Measurements from ENCODE around the gene FAN1.

DNA sequence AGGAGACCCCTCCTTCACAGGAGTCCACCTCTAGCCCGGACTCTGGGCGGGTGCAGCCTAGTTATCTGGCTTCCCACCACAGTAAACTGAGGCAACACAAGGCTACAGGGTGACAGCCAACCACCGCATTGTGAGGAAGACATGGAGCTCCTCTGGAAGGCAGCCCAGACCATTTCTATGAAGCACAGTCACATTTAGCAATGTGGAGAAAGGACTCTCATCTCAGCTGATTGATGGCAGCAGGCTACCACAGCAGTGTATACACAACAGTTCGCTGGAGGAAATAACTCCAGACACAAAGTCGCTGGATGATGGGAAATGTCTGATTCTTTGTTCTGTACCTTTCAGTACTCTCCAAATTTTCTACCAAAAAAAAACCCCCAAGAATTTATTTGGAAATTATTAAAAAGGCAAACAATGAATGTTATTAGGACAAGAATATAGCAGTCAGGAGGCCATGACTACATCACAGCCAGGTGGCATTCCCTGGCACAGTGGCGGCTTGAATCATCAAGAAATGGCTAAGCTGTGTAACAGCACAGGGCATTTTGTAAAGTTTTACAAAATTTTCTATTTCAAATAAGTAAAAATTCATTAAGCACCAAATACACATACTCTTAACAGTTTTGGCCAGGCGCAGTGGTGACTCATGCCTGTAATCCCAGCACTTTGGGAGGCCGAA, 40.1 kb downstream of the FAN1 start:
- TF ChIP-seq, protein P1, sequence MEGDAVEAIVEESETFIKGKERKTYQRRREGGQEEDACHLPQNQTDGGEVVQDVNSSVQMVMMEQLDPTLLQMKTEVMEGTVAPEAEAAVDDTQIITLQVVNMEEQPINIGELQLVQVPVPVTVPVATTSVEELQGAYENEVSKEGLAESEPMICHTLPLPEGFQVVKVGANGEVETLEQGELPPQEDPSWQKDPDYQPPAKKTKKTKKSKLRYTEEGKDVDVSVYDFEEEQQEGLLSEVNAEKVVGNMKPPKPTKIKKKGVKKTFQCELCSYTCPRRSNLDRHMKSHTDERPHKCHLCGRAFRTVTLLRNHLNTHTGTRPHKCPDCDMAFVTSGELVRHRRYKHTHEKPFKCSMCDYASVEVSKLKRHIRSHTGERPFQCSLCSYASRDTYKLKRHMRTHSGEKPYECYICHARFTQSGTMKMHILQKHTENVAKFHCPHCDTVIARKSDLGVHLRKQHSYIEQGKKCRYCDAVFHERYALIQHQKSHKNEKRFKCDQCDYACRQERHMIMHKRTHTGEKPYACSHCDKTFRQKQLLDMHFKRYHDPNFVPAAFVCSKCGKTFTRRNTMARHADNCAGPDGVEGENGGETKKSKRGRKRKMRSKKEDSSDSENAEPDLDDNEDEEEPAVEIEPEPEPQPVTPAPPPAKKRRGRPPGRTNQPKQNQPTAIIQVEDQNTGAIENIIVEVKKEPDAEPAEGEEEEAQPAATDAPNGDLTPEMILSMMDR (IDR thresholded peaks at IDR 0.05), result no peak
- no peak for TF ChIP-seq POLR2A (IDR thresholded peaks at IDR 0.05)

Data from right lobe of liver (tissue), 4 donors.